Suppressor macrophage (primary cell): Measurements from ENCODE around the gene PCNX4.

ENCODE experiments used
- DNase-seq, 4 experiments: peaks; one replicate each; pipeline ENCODE4 v3.0.0-alpha.2; 2020 to 2022

Gene PCNX4

GRCh38 chr14:60102389-60102788 lies 10.7 kb downstream of the PCNX4 start:
- DNase-seq = peak; percentile 21 to 78 (median 54)

DNA sequence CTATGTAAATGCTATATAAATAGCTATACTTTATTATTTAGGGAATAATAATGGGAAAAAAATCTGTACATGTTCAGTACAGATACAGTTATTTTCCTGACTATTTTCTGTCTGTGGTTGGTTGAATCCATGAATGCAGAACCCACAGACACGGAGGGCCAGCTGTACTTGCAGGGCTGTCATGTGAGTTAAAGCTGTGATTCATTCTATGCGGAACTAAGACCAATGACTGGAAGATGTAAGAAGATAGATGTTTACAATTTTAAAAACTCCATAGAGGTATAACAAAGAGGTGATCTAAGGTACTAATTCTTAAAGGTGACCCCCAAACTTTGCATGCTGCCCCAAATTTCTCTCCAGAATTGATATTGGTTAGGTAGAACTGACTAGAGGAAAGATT lies 14.6 kb downstream of the PCNX4 start:
- peak; percentile 63 to 84 (median 81) for DNase-seq

- DNase-seq = no peak
Observed at GRCh38 chr14:60107477-60107876, 15.8 kb downstream of the PCNX4 start.

DNA sequence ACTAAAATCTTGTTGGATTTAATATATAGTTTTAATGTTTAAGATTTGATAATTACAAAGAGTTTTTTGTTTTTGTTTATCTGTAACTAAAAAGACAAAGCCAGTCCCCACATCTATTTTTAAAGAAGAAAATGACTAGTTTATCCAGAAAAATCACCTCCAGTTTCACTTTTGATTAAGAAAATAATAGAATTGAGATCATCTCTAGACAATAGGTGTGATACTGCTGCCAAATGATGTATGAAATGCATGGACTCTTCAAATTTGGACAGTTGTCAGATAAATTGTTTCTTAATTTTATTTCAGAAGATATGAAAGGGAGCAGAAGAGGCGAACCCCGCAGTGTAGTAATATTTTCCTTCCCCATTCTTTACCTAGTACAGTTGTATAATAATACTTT lies 20.0 kb downstream of the PCNX4 start:
- no peak for DNase-seq

DNA sequence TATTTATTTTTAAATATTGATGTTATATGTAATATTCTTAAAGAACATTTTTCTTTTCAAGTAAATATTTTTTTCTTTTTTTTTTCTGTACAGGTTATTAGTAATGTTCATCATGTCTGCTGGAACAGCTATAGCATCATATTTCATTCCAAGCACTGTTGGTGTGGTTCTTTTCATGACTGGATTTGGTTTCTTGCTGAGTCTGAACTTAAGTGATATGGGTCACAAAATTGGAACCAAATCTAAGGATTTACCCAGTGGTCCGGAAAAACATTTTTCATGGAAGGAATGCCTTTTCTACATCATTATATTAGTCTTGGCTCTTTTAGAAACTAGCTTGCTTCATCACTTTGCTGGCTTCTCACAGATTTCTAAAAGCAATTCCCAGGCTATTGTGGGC lies 23.2 kb downstream of the PCNX4 start:
- no peak for DNase-seq

DNA sequence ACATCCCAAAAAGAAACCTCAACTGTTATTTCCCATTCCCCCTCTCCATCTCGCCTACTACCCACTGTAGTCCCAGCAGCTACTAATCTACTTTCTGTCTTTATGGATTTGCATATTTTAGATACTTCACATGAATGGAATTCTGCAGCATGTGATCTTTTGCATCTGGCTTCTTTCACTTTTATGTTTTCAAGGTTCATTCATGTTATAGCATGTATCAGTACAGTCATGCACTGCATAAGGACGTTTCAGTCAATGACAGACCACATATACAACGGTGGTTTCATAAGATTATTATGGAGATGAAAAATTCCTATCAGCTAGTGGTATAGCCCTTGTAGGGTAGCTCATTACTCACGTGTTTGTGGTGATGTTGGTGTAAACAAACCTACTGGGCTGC lies 24.5 kb downstream of the PCNX4 start:
- DNase-seq = no peak

DNA sequence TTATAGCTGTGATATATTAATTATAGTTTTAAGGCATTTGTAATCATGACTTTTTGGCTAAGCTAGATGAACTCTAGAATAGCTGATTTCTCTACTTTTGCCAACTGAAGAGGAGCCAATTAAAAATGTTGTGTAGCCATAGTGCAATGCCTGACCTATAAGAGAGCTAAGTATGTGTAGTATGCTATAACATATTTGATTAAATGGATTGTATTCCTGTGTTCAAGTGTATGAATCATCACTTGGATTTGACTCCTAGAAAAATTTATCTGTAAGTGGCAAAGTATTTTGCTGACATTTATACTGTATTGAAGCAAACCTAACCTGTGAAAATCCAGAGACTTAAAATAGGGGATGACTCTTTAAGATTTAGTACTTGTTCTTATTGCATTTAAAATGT lies 34.2 kb downstream of the PCNX4 start:
- DNase-seq = no peak

- DNase-seq = no peak
Observed at GRCh38 chr14:60133487-60133886, 41.8 kb downstream of the PCNX4 start.

- DNase-seq = no peak
Observed at GRCh38 chr14:60134702-60135101, 43.0 kb downstream of the PCNX4 start.

DNA sequence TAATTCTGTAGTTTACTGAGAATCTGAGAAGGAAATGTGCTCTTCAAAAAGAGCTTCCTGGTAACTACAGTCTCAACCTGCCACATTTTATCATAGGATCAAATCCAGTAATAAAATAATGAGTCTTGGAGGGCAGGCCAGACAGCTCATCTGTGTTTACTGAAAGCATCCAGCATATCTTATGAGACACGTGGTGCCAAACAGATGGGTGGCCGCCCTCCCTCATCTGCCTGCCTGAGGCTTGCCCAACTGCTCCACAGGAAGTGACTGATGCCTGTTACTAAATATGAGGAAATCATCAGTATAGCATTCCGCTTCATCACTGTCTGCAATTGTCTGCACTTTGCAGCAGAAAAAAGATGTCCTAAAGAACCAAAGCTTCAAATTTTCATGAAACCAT lies 60.0 kb downstream of the PCNX4 start:
- peak; percentile 83 to 93 (median 90) for DNase-seq

- peak; percentile 53 to 69 (median 58) for DNase-seq
Observed at GRCh38 chr14:60153991-60154390, 62.3 kb downstream of the PCNX4 start.

- no peak for DNase-seq
Observed at GRCh38 chr14:60154671-60155070, 62.9 kb downstream of the PCNX4 start.

DNA sequence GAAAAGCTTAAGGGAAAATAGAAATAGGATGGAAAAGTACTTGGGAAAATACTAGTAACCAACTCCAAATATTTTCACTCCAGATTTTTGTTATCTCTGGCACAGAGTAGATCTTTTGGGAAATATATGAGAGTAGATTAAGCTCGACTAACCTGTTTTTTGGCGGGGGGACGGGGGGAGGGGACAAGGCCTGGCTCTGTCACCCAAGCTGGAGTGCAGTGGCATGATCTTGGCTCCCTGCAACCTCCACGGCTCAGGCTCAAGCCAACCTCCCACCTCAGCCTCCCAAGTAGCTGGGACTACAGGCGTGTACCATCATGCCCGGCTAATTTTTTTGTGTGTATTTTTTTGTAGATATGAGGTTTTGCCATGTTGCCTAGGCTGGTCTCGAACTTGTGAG lies 68.7 kb downstream of the PCNX4 start:
- no peak for DNase-seq

- peak; percentile 4 to 37 (median 22) for DNase-seq
Observed at GRCh38 chr14:60161196-60162107, 69.7 kb downstream of the PCNX4 start.

- DNase-seq = no peak
Observed at GRCh38 chr14:60163693-60164092, 72.0 kb downstream of the PCNX4 start.

DNA sequence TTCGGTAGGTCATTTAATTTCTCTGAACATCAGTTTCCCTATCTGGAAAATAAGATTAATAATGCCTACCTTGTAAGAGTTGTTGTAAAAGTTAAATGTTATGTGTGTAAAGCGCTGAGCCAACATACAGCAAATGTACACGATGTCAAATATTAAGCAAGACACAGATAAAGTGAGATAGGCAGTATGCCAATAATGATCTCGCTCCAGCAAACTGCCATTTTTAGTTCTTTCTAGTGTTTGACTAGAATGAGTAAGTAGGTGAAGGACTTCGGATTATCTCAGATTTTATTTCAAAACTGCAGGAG lies 72.6 kb downstream of the PCNX4 start:
- peak in 1 of 4 experiments; percentile 6 for DNase-seq

DNA sequence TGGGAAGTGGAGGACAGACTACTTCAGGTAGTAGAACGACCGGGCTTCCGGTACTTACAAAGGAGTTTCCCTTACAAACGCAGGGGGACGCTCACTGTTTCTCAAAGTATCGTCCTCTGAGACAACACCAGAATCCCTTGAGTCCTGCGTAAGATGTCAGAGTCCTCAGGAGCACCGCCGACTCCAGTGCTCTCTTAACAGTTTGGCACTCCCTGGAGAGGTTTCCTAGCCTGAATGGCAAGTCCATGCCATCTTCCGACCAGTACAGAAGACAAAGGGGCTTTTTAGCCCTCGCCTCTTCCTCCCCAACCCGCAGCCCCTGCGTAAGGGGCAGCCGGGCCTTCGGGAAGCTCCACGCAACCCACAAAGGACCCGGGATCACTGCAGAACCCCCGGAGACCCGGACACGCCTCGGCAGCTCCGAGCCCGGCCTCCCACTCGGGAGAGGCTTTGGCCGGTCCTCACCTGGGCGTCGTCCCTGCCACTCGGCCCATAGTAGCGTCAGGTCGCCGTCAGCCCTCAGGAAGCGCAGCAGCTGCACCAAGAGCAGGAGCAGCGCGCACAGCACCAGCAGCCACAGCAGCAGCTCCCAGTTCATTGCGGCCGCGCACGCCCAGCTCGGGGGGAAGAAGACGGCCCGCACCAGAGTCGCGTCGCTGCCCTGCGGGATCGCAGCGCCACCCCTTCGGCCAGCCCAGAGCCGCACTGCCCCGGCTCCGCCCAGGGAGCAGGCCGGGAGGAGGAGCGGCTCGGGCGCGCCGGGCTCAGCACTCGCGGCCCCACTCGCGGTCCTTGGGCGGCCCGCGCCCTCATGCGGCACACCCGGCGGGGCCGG lies 73.2 kb downstream of the PCNX4 start, which contains the start of gene DHRS7:
DHRS7 (minus strand) TSS at position 687 of the 835 bp plus-strand sequence; CDS start at position 598, 89 bp downstream.
- peak; percentile 90 to 97 (median 94) for DNase-seq

DNA sequence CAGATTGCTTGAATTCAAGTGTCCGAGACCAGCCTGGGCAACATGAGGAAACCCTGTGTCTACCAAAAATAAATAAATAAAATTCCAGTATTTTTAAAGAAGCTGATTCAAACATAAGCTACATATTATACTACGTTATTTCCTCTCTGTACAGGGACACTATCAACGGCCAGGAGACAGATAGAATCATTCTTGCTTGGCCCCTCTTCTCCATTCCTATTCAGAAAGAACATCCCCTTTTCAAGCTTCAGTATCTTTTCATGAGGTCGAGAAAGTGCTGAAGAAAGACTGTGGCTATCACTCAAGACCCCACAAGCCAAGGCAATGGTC lies 73.8 kb downstream of the PCNX4 start:
- DNase-seq = no peak

DNA sequence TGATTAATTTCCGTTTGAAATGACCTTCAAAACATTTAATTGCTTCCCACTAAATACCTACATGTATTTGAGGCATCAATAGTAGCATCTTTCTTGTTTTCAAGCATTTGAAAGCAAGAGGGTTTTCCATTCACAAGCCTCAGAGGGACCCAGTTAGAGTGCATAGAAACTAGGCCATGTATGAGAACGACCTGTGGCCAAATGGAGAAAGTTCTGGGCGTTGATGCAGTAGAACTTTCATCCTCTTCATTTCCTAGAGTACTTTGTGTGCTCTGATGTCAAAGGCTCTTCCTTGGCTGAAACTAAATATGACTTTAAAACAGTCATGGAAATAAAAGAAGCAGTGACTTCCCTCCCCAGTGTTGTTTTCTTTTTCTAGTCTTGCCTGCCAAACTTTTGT lies 74.4 kb downstream of the PCNX4 start:
- no peak for DNase-seq

GRCh38 chr14:60169722-60170121 lies 78.0 kb downstream of the PCNX4 start:
- DNase-seq = no peak

- DNase-seq = no peak
Observed at GRCh38 chr14:60170948-60171347, 79.2 kb downstream of the PCNX4 start.

DNA sequence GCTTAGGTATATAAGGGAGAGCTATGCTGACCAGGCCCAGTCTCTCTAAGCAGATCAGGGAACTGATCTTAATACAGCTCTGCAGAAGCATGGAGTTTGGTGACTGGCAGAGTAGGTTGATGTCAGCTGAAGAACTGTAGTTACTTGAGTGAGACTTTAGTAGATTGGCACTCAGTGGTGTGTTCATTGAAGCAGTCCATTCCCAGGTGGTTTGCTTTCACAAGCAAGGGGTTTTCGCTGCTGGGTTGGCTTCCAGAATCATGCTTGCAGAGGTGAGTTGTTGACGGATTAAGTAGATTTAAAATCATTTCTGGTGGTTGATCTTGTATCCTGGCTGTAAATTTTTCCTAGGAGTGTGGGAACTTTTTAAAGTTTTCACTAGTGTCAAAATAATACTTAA lies 80.0 kb downstream of the PCNX4 start:
- DNase-seq = no peak

GRCh38 chr14:60174352-60175254 lies 82.9 kb downstream of the PCNX4 start:
- DNase-seq = no peak
